Activated T-helper 9 cell treated with anti-CD3 and anti-CD28 coated beads, Interleukin-2, amount 50 U/mL, for 16 hours (primary cell): ENCODE measurements around the gene UPK2.

Source experiments
- DNase-seq: peaks from one replicate; pipeline ENCODE4 v3.0.0-alpha.2; 2020; ENCODE audit warnings: low read depth

Gene UPK2

GRCh38 chr11:118917481-118918127 lies 38.5 kb upstream of the UPK2 start:
- peak; percentile 40 for DNase-seq

GRCh38 chr11:118918128-118918685 lies 37.9 kb upstream of the UPK2 start:
- DNase-seq, result no peak

- DNase-seq, result no peak
Observed at GRCh38 chr11:118918686-118919280, 37.3 kb upstream of the UPK2 start.

GRCh38 chr11:118921121-118921928 lies 34.8 kb upstream of the UPK2 start:
- no peak for DNase-seq

GRCh38 chr11:118921929-118922744 lies 34.0 kb upstream of the UPK2 start:
- DNase-seq, result no peak

GRCh38 chr11:118922745-118923627 lies 33.1 kb upstream of the UPK2 start:
- no peak for DNase-seq

GRCh38 chr11:118923721-118924587 lies 32.1 kb upstream of the UPK2 start:
- DNase-seq, result no peak

- no peak for DNase-seq
Observed at GRCh38 chr11:118924591-118925585, 31.2 kb upstream of the UPK2 start.

- no peak for DNase-seq
Observed at GRCh38 chr11:118927554-118928100, 28.5 kb upstream of the UPK2 start.

GRCh38 chr11:118928101-118928869 lies 27.8 kb upstream of the UPK2 start:
- peak; percentile 85 for DNase-seq

- no peak for DNase-seq
Observed at GRCh38 chr11:118928870-118929500, 27.1 kb upstream of the UPK2 start.

GRCh38 chr11:118929501-118930093 lies 26.5 kb upstream of the UPK2 start:
- DNase-seq, result peak; percentile 61

- peak; percentile 80 for DNase-seq
Observed at GRCh38 chr11:118930094-118930712, 25.9 kb upstream of the UPK2 start.

GRCh38 chr11:118931571-118931970 lies 24.5 kb upstream of the UPK2 start:
- no peak for DNase-seq

GRCh38 chr11:118933486-118933885 lies 22.6 kb upstream of the UPK2 start:
- no peak for DNase-seq

- no peak for DNase-seq
Observed at GRCh38 chr11:118935376-118935775, 20.7 kb upstream of the UPK2 start.
